ENCODE measurements around the gene THSD4.

The THSD4 gene

DNA sequence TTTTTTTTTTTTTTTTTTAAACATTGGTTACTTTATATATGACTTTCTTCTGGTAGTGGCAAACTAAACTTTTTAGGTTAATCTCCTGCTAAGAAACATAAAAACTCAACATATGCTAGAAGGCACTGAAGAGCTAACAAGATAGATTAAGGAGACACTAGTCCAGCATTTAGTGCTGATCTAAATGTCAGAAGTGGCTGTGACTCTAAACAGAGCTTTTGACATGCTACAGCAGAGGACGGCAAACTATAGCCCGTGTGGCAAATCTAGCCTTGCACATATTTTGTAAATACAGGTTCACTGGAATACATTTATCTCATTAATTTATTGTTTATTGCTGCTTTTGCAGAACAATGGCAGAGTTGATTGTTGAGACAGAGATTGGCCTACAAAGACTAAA lies 715.7 kb downstream of the THSD4 start:
- DNase-seq, result no peak

All from T-helper 9 cell (primary cell).